RWPE1 (cell line): Measurements from ENCODE around the gene ADNP2.

Experiments
- CTCF ChIA-PET: fragments of 350-600 bp; sonication (Branson Sonifier 250); formaldehyde crosslinking; extraction: SDS; loops from one replicate; lab custom pipeline; 2021; lab: Yijun Ruan, JAX
- POLR2A ChIA-PET: fragments of 400-600 bp; formaldehyde crosslinking; extraction: SDS; loops from one replicate; lab custom pipeline; 2020; ENCODE audit warnings: antibody characterized with exemption; ENCODE audit not compliant: low non-redundant PET; lab: Yijun Ruan, JAX
- DNase-seq: peaks from one replicate; pipeline ENCODE4 v3.0.0; 2012; ENCODE audit warnings: low spot score
- H3K27ac ChIP-seq: fragments of 450-650 bp; 2 replicates; pipeline ENCODE4 v1.5.1; 2017
- CTCF ChIP-seq: fragments of 450-650 bp; conservative IDR thresholded peaks from 2 replicates; pipeline ENCODE4 v1.5.1; 2017; ENCODE audit warnings: low read depth, mild to moderate bottlenecking

Gene ADNP2

DNA sequence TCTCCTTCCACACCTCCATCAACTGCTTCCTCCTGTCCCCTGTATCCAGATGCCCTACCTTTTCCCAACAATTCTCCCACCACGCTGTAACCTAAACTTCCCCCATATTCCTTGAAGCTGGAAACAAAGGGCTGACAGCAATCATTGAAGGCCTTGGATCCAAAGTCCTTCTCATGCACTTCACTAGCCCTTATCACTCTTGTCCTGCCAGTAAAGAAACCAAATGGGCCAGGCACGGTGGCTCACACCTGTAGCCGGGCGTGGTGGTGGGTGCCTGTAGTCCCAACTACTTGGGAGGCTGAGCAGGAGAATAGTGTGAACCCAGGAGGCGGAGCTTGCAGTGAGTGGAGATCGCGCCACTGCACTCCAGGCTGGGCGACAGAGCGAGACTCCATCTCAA, 11.9 kb upstream of the ADNP2 start:
- no peak for TF ChIP-seq CTCF
- H3K27ac ChIP-seq, result no peak overlapping the region
- no peak for DNase-seq
- ChIA-PET CTCF (interaction anchor here (0.7 kb wide), 1 partner anchor 155 kb away, joined by 5 read pairs; no protein-coding TSS in a partner anchor), POLR2A (no interaction called here)

- TF ChIP-seq CTCF, result no peak
- no peak for DNase-seq
- CTCF ChIA-PET, result no interaction called here
- no peak overlapping the region for H3K27ac ChIP-seq
- POLR2A ChIA-PET, result no interaction called here
Measured at GRCh38 chr18:80103231-80103630, 5.8 kb upstream of the ADNP2 start.

GRCh38 chr18:80104364-80104779, 4.7 kb upstream of the ADNP2 start:
- POLR2A ChIA-PET, result no interaction called here
- no peak for TF ChIP-seq CTCF
- DNase-seq, result no peak
- CTCF ChIA-PET, result interaction anchor here (0.7 kb wide), 1 partner anchor 449 kb away, joined by 3 read pairs; no protein-coding TSS in a partner anchor
- H3K27ac ChIP-seq, result no peak overlapping the region

DNA sequence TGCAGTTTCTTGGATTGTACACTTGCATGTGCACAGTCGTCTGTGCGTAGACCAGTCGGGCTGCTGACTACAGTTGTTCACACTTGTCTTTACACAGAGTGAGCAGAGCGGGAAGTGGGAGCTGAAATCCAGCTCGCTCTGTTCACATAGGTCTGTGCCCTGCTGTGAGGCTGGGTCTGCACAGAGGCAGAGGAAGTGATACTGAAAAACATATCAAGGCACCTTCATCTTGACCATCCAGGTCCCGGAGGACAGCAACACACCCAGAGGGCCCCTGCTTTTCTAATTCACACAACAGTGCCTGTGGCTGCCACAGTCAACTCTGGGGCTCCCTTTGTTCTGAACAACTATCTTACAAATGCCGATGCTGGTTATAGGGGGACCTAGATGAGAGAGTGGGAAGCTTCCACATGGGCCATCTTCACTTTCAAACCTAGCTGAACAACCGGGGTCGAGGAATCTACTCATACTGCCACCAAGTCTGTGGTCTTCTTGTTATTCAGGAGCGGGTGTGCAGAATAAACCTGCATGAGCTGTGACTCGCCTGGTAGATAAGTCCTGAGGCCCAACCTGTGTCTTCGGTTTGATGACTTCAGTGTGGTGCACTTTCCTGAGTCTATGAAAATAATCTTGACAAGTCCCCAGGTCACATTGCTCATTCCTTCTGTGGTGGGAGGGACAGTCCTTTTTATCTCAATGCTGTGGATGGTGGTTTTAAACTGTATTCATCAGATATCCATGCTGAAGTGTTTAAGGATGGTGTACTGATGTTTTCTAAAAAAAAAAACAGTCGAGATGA, 3.5 kb upstream of the ADNP2 start:
- ChIA-PET CTCF (no interaction called here), POLR2A (no interaction called here)
- no peak for DNase-seq
- no peak for TF ChIP-seq CTCF
- H3K27ac ChIP-seq, result no peak overlapping the region

GRCh38 chr18:80106482-80107051, 2.5 kb upstream of the ADNP2 start:
- CTCF ChIA-PET, result interaction anchor here (0.6 kb wide), 1 partner anchor 595 kb away, joined by 3 read pairs; no protein-coding TSS in a partner anchor
- POLR2A ChIA-PET, result no interaction called here
- no peak overlapping the region for H3K27ac ChIP-seq
- DNase-seq, result no peak
- no peak for TF ChIP-seq CTCF

GRCh38 chr18:80107426-80107825, 1.6 kb upstream of the ADNP2 start:
- CTCF ChIA-PET, result no interaction called here
- H3K27ac ChIP-seq, result peak overlapping the region; percentile 89
- no peak for TF ChIP-seq CTCF
- POLR2A ChIA-PET, result no interaction called here
- no peak for DNase-seq
